Pancreas (tissue), 10 donors: ENCODE measurements around the gene NDUFAF7. TPM values are rescaled to one million over a fixed set of nuclear protein-coding genes. Genes with fewer than 3 reads are reported as not detected.
"Not testable (repeated sequence)": the region's sequence is repeated elsewhere in the genome, so short reads cannot be mapped to it uniquely, and the experiment has no call there.

Experiments
- ATAC-seq, 4 donors: fragments of 200-7000 bp; cut with Tn5 transposase; one replicate each; pipeline versions ENCODE4 v1.8.0 to v1.9.1; 2020; ENCODE audit warnings: mild to moderate bottlenecking in 4 of 4, moderate library complexity in 4 of 4
- DNase-seq, 6 donors: peaks; one replicate each; pipeline ENCODE4 v3.0.0-alpha.2; 2020
- FAIRE-seq: peaks from 2 replicates; lab custom pipeline; 2012; peaks lifted over from hg19 to GRCh38; lab: Jason Lieb, UNC
- H3K27ac ChIP-seq, 4 donors: fragments of 200-600 bp; sonication (generic); 1 replicate in 3 of 4; 2 replicates in 1 of 4; pipeline versions ENCODE4 v1.5.0 to v1.8.0; 2020
- H3K27me3 ChIP-seq, 4 donors: fragments of 200-600 bp; one replicate each; pipeline ENCODE4 v1.8.0; 2021
- H3K36me3 ChIP-seq, 3 donors: fragments of 200-600 bp; sonication (generic) in 1 of 3; one replicate each; pipeline versions ENCODE4 v1.5.0 to v1.8.0; 2020 to 2021
- H3K4me1 ChIP-seq, 3 donors: fragments of 200-600 bp; one replicate each; pipeline ENCODE4 v1.8.0; 2021
- H3K4me3 ChIP-seq, 4 donors: fragments of 200-600 bp; sonication (generic) in 2 of 4; one replicate each; pipeline versions ENCODE4 v1.5.0 to v1.8.0; 2020 to 2021
- H3K9me3 ChIP-seq, 4 donors: fragments of 200-600 bp; one replicate each; pipeline ENCODE4 v1.8.0; 2021
- CTCF ChIP-seq, 4 donors: fragments of 200-600 bp; sonication (generic) in 3 of 4; IDR thresholded peaks; one replicate each; pipeline versions ENCODE4 v1.5.0 to v1.8.0; 2021; ENCODE audit warnings: antibody characterized with exemption in 4 of 4
- WGBS, 2 donors: extraction: QIAGEN DNeasy Blood & Tissue Kit; methylation state at CpG; one replicate each; pipeline ENCODE4 v1.1.7; 2013; 5-methylcytosine and 5-hydroxymethylcytosine counted together
- intact Hi-C, 3 donors: fragments of 100-400 bp; cut with DNase I; formaldehyde crosslinking; loops; one replicate each; pipeline versions ENCODE4 v1.11.1 to v1.14.2; 2022
- polyA plus RNA-seq, 2 donors: library from polyadenylated mRNA; stranded (reverse); fragments of 200-250 nt; gene quantifications; one replicate each; pipeline ENCODE4 v1.2.3, GENCODE V29; 2013
- total RNA-seq, 6 donors: library from RNA; stranded (reverse); fragmentation: NEBNext Ultra II Directional in 4 of 6; extraction: Animal tissue kit (Norgen Biotek cat#: 25700) in 4 of 6; gene quantifications; one replicate each; pipeline versions ENCODE4 v1.2.1 to v1.2.4, GENCODE V29; 2021 to 2023
- donor health status: healthy with polysubstance abuse.
- donor health status: DM: no; HTN: no; CAD: no; lungs with moderate emphysema.
- donor health status: DM: no; HTN: no; CAD: no.
- donor health status: control.
- donor health status: control.
- donor health status: Bipolar disorder and iron deficiency.
- donor health status: DM: yes; HTN: yes; CAD: no.
- donor health status: DM: no; HTN: no; CAD: no.
- donor health status: DM: no; HTN: no; CAD: no.
- donor health status: DM: yes; HTN: yes; CAD: no.

NDUFAF7 gene
- total and polyA plus RNA-seq, 8 donors, result 4.7 to 20.0 (median 7.5) TPM

- no peaks in the 10 kb centered on the region for H3K4me1 ChIP-seq
- ATAC-seq, result peak; percentile 70 to 99 (median 92)
- intact Hi-C loops, result no loop called here
- 71 to 72% methylated on average over 6 of the region's 6 CpGs for WGBS, 2 donors
- no peaks in the 10 kb centered on the region for H3K9me3 ChIP-seq
- no peaks in the 10 kb centered on the region for H3K27me3 ChIP-seq
- peak overlapping the region; percentile 18 to 69 (median 45) for H3K27ac ChIP-seq
- no peak overlapping the region for H3K4me3 ChIP-seq
- DNase-seq, result peak in 3 of 6 donors; percentile 30 to 60 (median 47)
- H3K36me3 ChIP-seq, result no peaks in the 10 kb centered on the region
- no peak for TF ChIP-seq CTCF (IDR thresholded peaks at IDR 0.05)
- FAIRE-seq, result no peak
These were observed 41.9 kb upstream of the NDUFAF7 start for GRCh38 chr2:37189452-37190153.

GRCh38 chr2:37190290-37190689 lies 41.2 kb upstream of the NDUFAF7 start:
- no peak for ATAC-seq
- TF ChIP-seq CTCF (IDR thresholded peaks at IDR 0.05), result no peak
- H3K9me3 ChIP-seq, result no peaks in the 10 kb centered on the region
- H3K27me3 ChIP-seq, result no peaks in the 10 kb centered on the region
- peak overlapping the region in 2 of 4 donors; percentile 5 to 69 for H3K27ac ChIP-seq
- WGBS, 2 donors, result 77 to 86% methylated on average over 4 of the region's 4 CpGs
- no peaks in the 10 kb centered on the region for H3K4me1 ChIP-seq
- intact Hi-C loops, result no loop called here
- no peaks in the 10 kb centered on the region for H3K36me3 ChIP-seq
- H3K4me3 ChIP-seq, result no peak overlapping the region
- DNase-seq, result no peak
- FAIRE-seq, result no peak

- no peak for ATAC-seq
- no peak for FAIRE-seq
- no peaks in the 10 kb centered on the region for H3K36me3 ChIP-seq
- intact Hi-C loops, result no loop called here
- H3K4me3 ChIP-seq, result no peak overlapping the region
- H3K4me1 ChIP-seq, result no peaks in the 10 kb centered on the region
- H3K27me3 ChIP-seq, result no peaks in the 10 kb centered on the region
- no peak overlapping the region for H3K27ac ChIP-seq
- no peak for TF ChIP-seq CTCF (IDR thresholded peaks at IDR 0.05)
- no peaks in the 10 kb centered on the region for H3K9me3 ChIP-seq
- 80 to 87% methylated on average over 4 of the region's 4 CpGs for WGBS, 2 donors
- no peak for DNase-seq
These were observed 40.2 kb upstream of the NDUFAF7 start for GRCh38 chr2:37191253-37191652.

GRCh38 chr2:37191747-37192146 lies 39.7 kb upstream of the NDUFAF7 start:
- no peak for ATAC-seq
- no peaks in the 10 kb centered on the region for H3K9me3 ChIP-seq
- H3K27ac ChIP-seq, result no peak overlapping the region
- H3K36me3 ChIP-seq, result no peaks in the 10 kb centered on the region
- FAIRE-seq, result no peak
- no peak overlapping the region for H3K4me3 ChIP-seq
- no peaks in the 10 kb centered on the region for H3K27me3 ChIP-seq
- 82 to 87% methylated on average over 6 of the region's 6 CpGs for WGBS, 2 donors
- DNase-seq, result no peak
- no peak for TF ChIP-seq CTCF (IDR thresholded peaks at IDR 0.05)
- intact Hi-C loops, result no loop called here
- no peaks in the 10 kb centered on the region for H3K4me1 ChIP-seq

GRCh38 chr2:37192551-37192950 lies 38.9 kb upstream of the NDUFAF7 start:
- intact Hi-C loops, result no loop called here
- no peak overlapping the region for H3K27ac ChIP-seq
- H3K36me3 ChIP-seq, result no peaks in the 10 kb centered on the region
- no peak overlapping the region for H3K4me3 ChIP-seq
- WGBS, 2 donors, result 81% methylated on average over 1 of the region's 1 CpG
- H3K4me1 ChIP-seq, result peaks cover 0 to 4% (median 0%) of the 10 kb centered on the region in 3 donors
- no peaks in the 10 kb centered on the region for H3K27me3 ChIP-seq
- no peaks in the 10 kb centered on the region for H3K9me3 ChIP-seq
- FAIRE-seq (no peak), DNase-seq (no peak), ATAC-seq (no peak)
- no peak for TF ChIP-seq CTCF (IDR thresholded peaks at IDR 0.05)

- FAIRE-seq, H3K36me3 ChIP-seq, H3K9me3 ChIP-seq, intact Hi-C loops, H3K27me3 ChIP-seq, DNase-seq, H3K4me1 ChIP-seq, ATAC-seq: not testable (repeated sequence)
- WGBS, 2 donors, result 79% methylated on average over 20 of the region's 20 CpGs
- peak overlapping the region; percentile 28 to 89 (median 79) for H3K27ac ChIP-seq
- H3K4me3 ChIP-seq, result peak overlapping the region; percentile 43 to 76 (median 64)
These were observed 35.6 kb upstream of the NDUFAF7 start for GRCh38 chr2:37195862-37196319.
